Measurements from ENCODE around the gene CFAP73. TPM values are rescaled to one million over a fixed set of nuclear protein-coding genes. Genes with fewer than 3 reads are reported as not detected.

The CFAP73 gene
- total RNA-seq, 1 donor from 2014 or later = not detected

GRCh38 chr12:113133036-113133435 is 16.5 kb upstream of the CFAP73 start:
- H3K4me3 ChIP-seq (ENCODE audit: low read depth, low read length) = no peak overlapping the region
- DNase-seq (ENCODE audit: low read depth) (no peak), FAIRE-seq (no peak)
- H3K36me3 ChIP-seq (ENCODE audit: control insufficient read depth, insufficient read depth, low read length) = no peaks in the 10 kb centered on the region
- TF ChIP-seq, protein P1, sequence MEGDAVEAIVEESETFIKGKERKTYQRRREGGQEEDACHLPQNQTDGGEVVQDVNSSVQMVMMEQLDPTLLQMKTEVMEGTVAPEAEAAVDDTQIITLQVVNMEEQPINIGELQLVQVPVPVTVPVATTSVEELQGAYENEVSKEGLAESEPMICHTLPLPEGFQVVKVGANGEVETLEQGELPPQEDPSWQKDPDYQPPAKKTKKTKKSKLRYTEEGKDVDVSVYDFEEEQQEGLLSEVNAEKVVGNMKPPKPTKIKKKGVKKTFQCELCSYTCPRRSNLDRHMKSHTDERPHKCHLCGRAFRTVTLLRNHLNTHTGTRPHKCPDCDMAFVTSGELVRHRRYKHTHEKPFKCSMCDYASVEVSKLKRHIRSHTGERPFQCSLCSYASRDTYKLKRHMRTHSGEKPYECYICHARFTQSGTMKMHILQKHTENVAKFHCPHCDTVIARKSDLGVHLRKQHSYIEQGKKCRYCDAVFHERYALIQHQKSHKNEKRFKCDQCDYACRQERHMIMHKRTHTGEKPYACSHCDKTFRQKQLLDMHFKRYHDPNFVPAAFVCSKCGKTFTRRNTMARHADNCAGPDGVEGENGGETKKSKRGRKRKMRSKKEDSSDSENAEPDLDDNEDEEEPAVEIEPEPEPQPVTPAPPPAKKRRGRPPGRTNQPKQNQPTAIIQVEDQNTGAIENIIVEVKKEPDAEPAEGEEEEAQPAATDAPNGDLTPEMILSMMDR (IDR thresholded peaks at IDR 0.05; ENCODE audit: insufficient read depth, low read length, severe bottlenecking) = no peak
- no peaks in the 10 kb centered on the region for H3K27me3 ChIP-seq (ENCODE audit: control insufficient read depth, insufficient read depth, low read length)

DNA sequence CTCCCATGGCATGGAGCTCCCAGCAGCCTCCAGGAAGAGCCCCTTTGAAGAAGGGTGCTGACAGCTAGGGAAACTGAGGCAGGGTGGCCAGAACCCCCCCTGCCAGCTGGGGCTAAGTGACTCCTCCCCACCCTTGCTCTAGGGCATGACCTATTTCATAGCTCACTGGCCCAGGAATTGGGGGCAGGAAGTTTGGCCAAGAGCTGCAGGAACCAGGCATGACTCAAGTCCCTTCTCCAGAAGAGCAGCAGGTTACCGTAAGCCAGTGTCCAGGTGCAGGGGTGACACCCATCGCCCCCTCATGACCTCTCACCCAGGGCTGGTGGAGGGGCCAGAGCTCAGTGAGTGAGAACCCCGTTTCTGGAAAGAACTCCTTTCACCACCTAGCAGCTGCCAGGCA is 15.9 kb upstream of the CFAP73 start:
- FAIRE-seq (no peak), DNase-seq (ENCODE audit: low read depth) (no peak)
- TF ChIP-seq, protein P1 (IDR thresholded peaks at IDR 0.05; ENCODE audit: insufficient read depth, low read length, severe bottlenecking) = no peak
- Histone ChIP-seq H3K36me3 (ENCODE audit: control insufficient read depth, insufficient read depth, low read length) (no peaks in the 10 kb centered on the region), H3K27me3 (ENCODE audit: control insufficient read depth, insufficient read depth, low read length) (no peaks in the 10 kb centered on the region), H3K4me3 (ENCODE audit: low read depth, low read length) (no peak overlapping the region)

- DNase-seq (ENCODE audit: low read depth) = no peak
- H3K36me3 ChIP-seq (ENCODE audit: control insufficient read depth, insufficient read depth, low read length) = no peaks in the 10 kb centered on the region
- no peaks in the 10 kb centered on the region for H3K27me3 ChIP-seq (ENCODE audit: control insufficient read depth, insufficient read depth, low read length)
- no peak for FAIRE-seq
- H3K4me3 ChIP-seq (ENCODE audit: low read depth, low read length) = no peak overlapping the region
- TF ChIP-seq, protein P1 (IDR thresholded peaks at IDR 0.05; ENCODE audit: insufficient read depth, low read length, severe bottlenecking) = no peak
Observed at GRCh38 chr12:113134071-113134470, 15.5 kb upstream of the CFAP73 start.

DNA sequence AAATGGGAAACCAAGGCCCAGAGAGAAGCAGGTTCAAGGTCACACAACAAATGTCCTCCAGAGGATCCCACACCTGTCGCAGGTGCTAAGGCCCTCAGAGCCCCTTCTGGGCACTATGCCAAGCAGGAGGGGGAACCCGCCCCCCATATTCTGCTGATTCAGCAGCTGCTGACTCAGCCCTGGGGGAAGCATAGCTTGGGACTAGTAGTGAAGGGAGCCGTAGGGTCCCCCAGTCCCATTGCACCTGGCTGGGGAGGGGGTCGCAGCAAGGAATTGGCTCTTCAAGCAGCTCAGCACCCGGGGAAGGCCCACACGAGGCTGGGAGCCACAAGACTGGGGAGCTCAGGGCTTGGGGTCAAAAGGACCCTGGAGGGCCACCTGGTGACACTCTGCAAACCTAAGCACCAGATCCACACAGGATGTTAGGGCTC is 15.0 kb upstream of the CFAP73 start:
- no peak overlapping the region for H3K4me3 ChIP-seq (ENCODE audit: low read depth, low read length)
- no peaks in the 10 kb centered on the region for H3K27me3 ChIP-seq (ENCODE audit: control insufficient read depth, insufficient read depth, low read length)
- TF ChIP-seq, protein P1 (IDR thresholded peaks at IDR 0.05; ENCODE audit: insufficient read depth, low read length, severe bottlenecking) = no peak
- H3K36me3 ChIP-seq (ENCODE audit: control insufficient read depth, insufficient read depth, low read length) = no peaks in the 10 kb centered on the region
- no peak for DNase-seq (ENCODE audit: low read depth)
- FAIRE-seq = no peak

DNA sequence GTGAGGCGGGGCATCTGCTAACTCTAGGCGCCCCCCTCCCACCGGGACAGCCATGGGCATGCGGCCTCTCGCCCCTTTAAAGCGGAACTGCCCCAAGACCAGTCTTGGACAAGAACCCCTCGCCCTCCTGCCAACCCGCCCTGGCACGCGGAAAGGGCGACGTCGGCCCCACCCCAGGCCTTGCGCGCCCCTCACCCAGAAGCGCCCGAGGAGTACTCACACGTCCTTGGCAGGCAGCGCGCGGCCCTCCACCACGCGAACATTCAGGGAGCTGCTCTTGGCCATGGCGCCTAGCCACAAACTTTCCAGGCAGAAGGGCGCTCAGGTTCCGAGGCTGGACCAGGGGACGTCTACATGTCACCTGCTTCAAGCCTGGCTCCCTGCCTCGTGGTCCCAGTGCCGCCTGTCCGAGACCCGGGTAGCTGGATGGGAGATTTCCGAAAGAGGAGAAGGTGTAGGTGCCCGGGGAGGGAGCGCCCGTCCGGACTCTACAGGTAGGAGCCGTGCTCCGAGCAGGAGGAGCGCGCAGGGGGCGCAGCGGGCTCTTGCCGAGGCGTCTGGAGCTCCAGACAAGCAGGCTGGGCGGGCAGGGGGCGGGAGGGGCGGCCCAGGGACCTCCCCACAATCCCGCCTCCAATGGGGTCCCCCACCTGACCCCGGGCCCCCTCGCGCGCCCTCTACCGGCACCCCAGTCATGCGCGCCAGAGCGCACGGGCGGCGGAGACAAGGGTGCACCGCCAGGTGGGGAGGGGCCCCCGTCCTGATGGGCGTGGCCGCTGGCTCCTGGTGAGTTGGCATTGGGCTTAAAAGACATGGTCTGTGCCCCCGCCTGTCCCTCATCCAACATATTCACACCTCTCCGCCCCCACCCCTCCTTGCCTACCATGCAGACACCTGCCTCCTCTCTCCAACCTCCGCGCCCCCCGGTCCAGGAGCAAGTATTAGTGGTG is 14.1 kb upstream of the CFAP73 start, which contains the start of gene RASAL1:
TSS of gene RASAL1 (minus strand) at position 584 of the 950 bp plus-strand sequence. CDS start at position 285, 299 bp downstream.
- no peaks in the 10 kb centered on the region for H3K27me3 ChIP-seq (ENCODE audit: control insufficient read depth, insufficient read depth, low read length)
- DNase-seq (ENCODE audit: low read depth) (no peak), FAIRE-seq (no peak)
- no peaks in the 10 kb centered on the region for H3K36me3 ChIP-seq (ENCODE audit: control insufficient read depth, insufficient read depth, low read length)
- H3K4me3 ChIP-seq (ENCODE audit: low read depth, low read length) = peak within 1 kb of the TSS; percentile 24
- TF ChIP-seq, protein P1 (IDR thresholded peaks at IDR 0.05; ENCODE audit: insufficient read depth, low read length, severe bottlenecking) = peak; percentile 41

All from bronchial epithelial cell (primary cell).